Measurements from ENCODE around the gene RAB42. TPM values are rescaled to one million over a fixed set of nuclear protein-coding genes. Genes with fewer than 3 reads are reported as not detected.
"Not testable (repeated sequence)": the region's sequence is repeated elsewhere in the genome, so short reads cannot be mapped to it uniquely, and the experiment has no call there.

Gene RAB42
- total RNA-seq, 1 donor from 2014 or later, result 0.40 TPM

DNA sequence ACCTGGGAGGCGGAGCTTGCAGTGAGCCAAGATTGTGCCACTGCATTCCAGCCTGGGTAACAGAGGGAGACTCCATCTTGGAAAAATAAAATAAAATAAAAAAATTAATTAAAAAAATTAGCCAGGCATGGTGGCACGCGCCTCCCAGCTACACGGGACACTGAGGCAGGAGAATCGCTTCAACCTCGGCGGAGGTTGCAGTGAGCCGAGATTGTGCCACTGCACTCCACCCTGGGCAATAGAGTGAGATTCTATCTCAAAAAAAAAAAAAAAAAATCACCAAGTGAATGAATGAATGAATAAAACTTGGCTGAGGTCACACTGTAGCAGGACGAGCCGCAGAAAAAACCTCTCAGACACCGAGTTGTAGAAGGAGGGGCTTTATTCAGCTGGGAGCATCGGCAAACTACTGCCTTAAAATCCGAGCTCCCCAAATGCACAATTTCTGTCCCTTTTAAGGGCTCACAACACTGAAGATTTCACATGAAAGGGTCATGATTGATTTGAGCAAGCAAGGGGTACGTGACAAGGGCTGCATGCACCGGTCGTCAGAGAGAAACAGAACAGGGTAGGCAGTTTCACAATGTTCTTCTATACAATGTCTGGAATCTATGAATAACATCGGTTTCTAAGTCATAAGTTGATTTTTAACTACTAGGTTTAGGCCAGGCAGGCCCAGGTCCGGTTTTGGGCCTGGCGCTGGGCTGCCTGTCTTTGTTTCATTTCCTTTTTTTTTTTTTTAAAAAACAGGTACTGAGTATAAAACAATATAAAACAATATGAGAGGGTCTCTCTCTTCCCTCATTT, 5.3 kb upstream of the RAB42 start:
- ATAC-seq, result not testable (repeated sequence)

DNA sequence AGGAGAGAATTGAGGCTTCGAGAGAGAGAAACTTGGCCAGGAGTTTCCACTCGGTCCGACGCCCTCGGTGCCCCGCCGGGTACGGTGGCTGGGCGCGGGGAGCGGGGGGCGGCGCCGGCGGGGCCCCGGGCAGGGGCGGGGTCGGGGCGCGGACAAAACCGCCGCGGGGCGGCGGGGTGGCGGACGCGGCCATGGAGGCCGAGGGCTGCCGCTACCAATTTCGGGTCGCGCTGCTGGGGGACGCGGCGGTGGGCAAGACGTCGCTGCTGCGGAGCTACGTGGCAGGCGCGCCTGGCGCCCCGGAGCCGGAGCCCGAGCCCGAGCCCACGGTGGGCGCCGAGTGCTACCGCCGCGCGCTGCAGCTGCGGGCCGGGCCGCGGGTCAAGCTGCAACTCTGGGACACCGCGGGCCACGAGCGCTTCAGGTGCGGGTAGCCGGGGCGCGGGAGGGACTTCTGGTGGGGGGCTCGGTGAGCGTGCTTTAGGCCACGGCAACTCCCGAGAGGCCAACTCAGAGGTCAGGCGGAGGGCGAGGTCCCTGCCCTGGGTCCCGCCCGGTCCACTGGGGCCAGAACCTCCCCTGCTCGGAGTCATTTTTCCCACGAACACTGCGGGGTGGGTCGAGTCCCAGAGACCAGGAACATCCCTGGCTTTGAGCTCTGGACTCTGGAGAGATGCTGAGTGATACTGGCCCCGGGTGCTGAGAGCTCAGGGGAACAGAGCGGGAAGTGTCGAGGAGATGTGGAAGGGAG, 431 bp downstream of the RAB42 start:
- ATAC-seq, result peak; percentile 12

DNA sequence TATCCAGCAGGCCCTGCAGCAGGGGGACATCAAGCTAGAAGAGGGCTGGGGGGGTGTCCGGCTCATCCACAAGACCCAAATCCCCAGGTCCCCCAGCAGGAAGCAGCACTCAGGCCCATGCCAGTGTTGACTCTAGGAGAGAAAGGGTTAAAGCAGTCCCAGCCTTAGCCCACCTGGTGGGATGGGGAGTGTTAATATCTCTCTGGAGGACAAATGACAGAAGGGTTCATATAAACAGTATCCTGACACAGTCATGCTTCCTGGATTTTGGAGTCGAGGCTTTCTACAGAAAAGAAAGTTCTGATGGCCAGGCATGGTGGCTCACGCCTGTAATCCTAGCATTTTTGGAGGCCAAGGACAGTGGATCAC, 1.9 kb downstream of the RAB42 start:
- not testable (repeated sequence) for ATAC-seq

DNA sequence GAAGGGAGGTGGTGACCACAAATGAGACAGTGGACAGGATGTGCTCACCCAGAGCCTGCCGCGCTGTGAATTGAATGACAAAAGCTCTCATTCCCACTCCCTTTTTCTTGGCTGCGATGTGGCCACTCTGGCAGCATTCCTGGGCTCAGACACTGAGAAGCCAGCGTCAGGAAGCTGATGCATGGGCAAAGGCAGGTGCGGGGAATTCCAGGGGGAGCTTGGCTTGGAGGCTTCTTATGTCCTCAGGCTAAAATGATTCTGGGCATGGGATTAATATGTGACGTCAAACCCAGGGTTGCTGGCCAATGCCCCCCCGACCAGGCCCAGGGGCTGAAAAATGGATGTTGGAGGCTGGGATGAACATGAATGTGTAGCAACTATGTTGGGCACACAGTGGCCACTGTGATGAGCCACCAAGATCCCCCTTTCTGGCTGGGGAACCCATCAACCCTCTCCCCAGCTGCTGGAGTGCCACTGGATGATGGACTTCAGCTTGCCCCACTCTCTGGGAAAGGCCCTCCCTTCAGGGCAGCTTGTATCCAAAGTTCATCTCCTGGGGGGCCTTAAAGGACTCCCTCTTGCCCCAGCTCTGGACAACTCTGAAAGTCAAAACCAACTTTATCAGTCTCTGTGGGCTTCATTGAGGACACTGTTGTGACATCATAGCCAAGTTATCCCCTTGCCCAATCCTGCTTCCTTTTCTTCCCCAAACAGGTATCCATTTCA, 2.8 kb downstream of the RAB42 start:
- ATAC-seq, result not testable (repeated sequence)

DNA sequence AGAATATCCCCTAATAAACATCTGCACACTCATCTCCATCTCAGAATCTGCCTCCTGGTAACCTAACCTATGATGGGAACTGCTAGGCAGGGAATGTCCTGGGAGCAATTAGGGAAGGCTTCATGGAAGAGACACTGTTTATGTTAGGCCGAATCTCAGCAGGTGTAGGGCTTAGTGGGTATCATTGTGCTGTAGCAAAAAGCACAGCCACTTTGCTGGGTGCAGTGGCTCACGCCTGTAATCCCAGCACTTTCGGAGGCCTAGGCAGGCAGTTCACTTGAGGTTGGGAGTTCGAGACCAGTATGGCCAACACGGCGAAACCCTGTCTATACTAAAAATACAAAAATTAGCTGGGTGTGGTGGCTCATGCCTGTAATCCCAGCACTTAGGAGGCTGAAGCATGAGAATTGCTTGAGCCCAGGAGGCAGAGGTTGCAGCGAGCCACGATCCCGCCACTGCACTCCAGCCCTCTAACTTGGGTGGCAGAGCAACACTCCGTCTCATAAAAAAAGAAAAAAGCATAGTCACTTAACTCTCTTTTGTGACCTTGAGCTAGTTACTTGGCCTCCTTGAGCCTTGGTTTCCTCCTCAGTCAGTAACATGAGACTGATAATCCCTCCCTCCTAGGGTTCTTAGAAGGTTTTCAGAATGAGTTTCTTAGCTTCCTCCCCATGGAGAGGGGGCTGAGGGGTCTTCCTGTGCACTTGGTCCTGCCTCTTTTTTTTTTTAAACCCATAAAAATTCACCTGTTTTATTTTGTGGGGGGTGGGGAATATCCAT, 3.5 kb downstream of the RAB42 start:
- ATAC-seq, result no peak

DNA sequence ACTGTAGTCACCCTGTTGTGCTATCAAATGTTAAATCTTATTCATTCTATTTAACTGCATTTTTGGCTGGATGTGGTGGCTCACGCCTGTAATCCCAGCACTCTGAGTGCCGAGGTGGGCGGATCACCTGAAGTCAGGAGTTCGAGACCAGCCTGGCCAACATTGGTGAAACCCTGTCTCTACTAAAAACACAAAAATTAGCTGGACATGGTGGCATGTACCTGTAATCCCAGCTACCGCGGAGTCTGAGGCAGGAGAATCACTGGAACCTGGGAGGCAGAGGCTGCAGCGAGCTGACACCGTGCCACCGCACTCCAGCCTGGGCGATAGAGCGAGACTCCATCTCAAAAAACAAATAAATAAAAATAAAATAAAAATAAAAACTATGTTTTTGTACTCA, 4.2 kb downstream of the RAB42 start:
- ATAC-seq, result not testable (repeated sequence)

DNA sequence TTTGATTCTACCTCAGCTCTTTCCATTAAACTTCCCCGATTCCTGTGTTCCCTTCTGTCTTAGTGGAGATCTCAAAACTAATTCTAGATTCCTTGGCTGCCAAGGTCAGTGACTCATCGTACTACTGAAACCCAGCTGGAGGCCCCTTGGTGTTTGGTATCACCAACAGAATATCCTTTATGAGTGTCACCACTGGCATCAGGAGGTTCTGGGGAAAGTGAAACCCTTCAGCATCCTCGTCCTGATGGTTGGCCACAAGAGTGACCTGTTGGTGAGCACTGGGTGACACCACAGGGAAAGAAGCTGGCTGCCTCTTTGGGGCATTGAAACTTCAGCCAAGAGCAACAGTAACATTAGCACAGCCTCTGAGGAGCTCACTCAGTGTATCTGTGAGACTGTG, 9.6 kb downstream of the RAB42 start:
- peak; percentile 19 for ATAC-seq

DNA sequence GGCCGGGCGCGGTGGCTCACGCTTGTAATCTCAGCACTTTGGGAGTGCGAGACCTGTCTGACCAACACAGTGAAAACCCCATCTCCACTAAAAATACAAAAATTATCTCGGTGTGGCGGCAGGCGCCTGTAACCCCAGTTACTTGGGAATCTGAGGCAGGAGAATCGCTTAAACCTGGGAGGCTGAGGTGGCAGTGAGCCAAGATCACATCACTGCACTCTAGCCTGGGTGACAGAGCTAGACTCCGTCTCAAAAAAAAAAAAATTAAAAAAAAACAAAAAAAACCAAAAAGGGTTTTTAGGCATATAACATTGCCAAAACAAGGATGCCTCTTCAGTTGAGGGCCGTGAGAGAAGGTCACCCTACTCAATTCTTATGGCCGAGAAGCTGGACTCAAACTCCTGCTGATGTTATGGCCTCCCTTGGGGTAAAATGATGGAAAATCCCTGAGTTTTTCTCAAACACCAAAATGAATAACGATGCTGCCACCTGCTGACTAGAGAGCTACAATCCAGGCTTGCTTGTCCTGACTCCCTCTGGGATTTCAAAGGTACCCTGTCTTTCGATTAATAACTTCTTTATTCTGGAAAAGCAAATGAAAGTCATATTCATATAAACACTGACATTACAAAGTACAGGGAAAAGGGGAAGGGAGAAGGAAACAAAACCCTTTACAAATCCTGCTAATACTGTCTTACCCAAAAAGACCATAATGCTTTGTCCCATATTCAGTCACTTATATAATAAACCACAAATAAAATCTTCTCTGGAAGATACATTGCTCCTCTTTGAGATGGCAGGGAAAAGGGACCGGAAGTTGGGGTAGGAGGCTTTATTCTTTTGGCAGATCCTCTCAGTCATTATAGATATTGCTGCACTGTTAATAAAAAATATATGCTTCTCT, 10.7 kb downstream of the RAB42 start:
- peak; percentile 27 for ATAC-seq

DNA sequence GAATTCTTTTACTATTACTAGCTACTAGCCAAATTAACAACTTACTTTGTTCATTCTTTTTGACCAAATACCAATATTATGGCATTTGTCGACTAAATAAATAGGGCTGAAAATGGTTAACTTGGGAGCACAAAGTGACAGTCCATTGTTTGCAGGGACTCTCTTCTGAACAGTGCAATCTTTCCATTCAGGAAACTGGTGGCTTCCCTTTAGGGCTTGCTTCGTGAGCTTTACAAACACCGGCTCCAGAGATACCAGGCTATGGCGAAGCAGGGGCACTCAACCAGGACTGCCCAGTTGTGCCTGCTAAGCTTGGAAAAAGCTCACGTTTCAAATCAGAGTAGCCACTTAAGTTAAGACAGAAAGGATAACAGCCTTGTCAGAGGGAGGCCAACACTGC, 12.3 kb downstream of the RAB42 start:
- ATAC-seq, result no peak

DNA sequence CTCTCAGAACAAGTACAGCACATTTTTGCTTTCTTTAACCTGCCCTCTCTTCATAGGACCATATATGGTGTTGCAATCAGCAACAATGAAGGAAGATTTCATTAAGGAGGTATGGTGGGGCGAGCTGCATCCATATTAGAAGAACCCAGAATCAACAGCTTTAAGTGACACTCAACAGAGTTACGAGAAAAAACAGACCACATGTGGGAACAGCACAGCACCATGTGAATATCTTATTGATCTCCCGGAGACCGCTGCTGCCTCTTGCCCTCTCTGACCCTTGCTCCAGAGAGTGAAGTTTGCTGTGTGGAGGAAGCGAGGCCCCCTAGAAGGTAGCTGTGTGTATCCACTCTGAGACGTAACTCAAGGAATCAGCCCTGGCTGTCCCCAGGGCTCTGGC, 12.9 kb downstream of the RAB42 start:
- ATAC-seq, result no peak

DNA sequence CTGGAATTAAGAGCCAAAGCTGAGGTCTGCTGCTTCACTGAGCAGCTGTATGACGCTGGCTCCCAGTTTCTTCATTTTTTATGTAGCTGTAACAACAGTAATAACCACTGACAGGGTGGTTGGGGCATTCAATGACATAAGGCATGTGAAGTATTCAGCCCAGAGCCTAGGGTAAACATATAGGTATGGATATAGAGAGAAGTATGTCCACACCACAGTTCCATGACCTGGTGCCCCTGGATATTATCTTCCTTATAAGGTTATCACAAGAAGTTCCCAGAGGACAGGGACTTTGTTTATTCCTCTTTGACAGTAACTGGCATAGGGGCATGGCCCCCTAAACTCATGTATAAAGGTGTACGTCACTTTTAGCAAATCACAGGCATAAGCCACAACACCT, 14.7 kb downstream of the RAB42 start:
- ATAC-seq, result no peak

DNA sequence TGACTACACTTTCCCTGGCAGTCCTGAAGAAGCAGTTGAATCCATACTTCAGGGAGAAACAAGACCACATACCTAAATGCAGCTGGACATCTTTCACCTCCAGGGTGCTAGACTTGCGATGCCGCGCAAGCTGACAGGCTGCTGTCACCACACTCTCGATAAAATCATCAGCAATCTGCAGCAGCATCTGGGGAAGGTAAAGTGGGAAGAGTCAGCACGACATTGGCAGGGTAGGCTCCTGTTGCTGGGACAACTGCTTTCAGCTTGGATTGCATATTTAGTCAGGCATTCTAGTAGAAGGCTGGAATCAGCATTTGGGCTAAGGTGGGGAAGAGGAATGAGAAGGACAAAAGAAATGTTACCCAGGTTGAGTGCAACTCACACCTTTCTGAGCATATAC, 21.1 kb downstream of the RAB42 start:
- no peak for ATAC-seq

DNA sequence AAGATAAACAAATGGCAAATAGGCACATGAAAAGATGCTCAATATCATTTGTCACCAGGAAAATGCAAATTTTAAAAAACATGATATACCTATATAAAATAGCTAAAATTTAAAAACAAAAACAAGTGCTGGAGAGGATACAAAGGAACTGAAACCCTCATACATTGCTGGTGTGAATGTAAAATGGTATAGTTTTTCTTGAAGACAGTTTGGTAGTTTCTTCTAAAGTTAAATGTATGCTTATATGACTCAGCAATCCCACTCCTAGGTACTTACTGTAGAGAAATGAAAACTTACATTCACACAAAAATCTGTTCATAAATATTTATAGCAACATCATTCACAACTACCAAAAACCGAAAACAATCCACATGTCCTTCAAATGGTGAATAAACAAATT, 39.6 kb downstream of the RAB42 start:
- no peak for ATAC-seq

DNA sequence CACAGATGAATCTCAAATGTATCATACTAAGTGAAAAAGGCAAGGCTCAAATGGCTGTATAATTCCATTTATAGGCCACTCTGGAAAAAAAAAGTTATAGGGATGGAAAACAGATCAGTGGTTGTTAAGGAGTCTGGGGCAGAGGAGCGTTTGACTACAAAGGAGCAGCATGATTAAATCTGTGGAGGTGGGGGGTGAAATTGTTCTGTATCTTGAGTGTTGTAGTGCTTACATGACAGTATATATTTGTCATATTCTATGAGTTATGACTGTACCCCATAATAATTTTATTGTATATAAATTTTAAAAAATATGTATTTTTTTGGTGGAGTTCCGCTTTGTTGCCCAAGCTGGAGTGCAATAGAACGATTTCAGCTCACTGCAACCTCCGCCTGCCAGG, 40.5 kb downstream of the RAB42 start:
- ATAC-seq, result no peak

DNA sequence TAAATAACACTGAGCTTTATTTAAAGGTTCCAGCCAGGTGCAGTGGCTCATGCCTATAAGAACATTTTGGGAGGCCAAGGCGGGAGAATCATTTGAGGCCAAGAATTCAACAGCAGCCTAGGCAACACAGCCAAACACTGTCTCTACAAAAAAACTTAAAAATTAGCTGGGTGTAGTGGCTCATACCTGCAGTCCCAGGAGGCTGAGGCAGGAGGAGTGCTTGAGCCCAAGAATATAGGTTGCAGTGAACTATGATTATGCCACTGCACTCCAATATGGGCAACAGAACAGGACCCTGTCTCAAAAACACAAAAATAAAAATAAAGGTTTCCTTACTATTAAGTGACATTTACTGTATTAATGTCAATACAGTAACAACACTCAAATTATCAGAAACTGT, 48.7 kb downstream of the RAB42 start:
- no peak for ATAC-seq

DNA sequence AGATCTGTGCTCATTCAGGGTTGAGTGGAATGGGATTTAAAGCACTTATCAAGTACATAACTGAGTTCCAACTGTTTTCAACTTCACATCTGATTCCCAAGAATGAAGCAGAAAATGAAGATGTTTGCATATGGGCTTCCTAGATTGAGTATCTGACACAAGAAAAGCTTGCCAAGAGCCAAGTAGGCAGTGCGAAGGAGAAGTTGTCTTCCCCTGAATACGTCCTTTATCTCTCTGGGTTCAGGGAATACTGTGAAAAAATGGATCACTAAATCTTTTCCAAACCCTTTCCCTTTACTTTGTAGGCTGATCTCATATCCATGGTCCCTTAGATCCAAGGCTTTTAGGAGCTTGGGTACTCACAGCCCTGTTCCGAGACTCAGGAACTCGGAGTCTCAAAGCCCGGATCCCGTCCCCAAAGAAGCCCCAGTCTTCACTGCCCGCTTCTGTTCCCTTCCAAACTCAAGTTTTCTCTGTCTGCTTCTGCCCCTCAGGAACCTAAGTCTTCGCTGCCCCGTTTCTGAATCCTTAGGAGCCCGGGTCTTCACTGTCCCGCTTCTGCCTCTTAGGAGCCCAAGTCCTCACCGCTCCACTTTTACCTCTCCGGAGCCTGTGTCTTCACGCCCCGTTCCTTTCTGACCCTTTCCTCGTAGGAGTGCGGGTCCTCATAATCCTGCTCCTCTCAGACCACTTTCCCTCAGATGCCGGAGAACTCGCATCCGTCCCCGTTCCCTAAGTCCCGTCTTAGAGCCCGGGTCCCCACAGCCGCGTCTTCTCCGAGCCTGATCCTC, 50.2 kb downstream of the RAB42 start:
- no peak for ATAC-seq

DNA sequence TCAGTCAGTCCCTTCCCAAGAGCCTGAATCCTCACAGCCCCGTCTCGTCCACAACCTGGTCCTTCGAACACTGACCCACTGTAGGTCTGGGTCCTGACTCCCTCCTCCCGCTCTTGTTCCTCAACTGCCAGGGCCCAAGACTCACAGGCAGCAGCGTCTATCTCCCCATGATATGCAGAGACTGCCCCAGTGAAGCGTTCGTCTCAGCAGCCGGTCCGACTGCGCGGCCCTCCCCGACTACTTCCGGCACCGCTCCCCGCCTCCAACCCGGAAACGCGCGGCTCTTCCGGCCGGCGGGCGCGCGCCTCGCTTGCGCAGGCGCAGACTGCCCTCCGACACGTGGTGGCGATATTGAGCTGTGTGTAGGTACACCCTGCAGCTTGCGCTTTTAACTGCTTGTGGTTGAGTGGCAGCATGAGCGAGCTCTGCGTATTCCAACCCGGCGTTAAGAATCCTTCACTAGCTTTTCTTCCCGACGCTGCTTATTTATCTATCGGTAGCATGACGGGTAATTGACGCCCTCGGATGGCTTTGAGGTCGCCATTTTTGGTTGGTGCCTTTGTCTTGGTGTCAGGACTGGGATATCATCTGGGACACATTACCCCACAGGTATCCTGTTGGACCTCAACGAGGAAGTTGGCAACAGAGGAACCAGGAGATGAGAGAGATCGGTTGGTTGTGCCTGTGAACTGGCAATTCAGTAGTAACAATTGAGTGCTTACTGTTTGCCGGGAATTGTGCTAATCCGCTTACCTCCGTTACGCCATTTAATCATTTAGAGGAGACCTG, 51.0 kb downstream of the RAB42 start, which contains the start of gene TAF12:
TSS of gene TAF12 (minus strand) at position 221 of the 789 bp plus-strand sequence. CDS start 20,986 bp downstream, outside the sequence.
- peak; percentile 95 for ATAC-seq

DNA sequence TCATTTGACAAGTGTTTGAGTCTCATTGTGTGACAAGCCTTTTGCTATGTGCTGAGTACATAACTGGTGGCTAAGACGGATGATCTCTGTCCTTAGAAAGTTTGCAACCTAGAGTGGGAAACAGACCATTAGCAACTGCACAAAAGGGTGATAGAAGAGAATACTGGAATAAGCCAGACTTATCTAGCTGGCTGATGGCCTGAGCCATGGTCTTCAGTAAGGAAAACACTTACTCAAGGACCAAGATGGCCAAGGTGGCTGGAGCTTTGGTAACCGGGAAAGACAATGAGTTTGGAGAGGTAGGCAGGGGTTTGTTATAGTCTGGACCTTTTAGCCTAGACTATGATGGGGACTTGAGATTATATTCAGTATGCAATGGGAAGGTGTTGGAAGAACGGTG, 52.4 kb downstream of the RAB42 start:
- ATAC-seq, result no peak

All from esophagus mucosa (tissue), 1 donor.